Heart left ventricle (tissue), 16 donors: ENCODE results near the gene RAB5IF. TPM values are rescaled to one million over a fixed set of nuclear protein-coding genes. Genes with fewer than 3 reads are reported as not detected.
A peak's percentile ranks its signal among the peaks of the same experiment; 100 is the strongest.

Experiments
- ATAC-seq, 4 donors: fragments of 200-7000 bp; cut with Tn5 transposase; one replicate each; pipeline ENCODE4 v1.9.1; 2020 to 2022; ENCODE audit warnings: moderate library complexity in 4 of 4, mild to moderate bottlenecking in 3 of 4, moderate number of reproducible peaks in 1 of 4
- DNase-seq, 5 donors: peaks; one replicate each; pipeline ENCODE4 v3.0.0-alpha.2; 2020
- H3K27ac ChIP-seq, 12 donors: fragments of 200-600 bp; sonication (generic) in 4 of 12; one replicate each; pipeline versions ENCODE4 v1.5.0 to v1.8.0; 2016 to 2022; ENCODE audit warnings: mild to moderate bottlenecking in 2 of 12
- H3K27me3 ChIP-seq, 9 donors: fragments of 200-600 bp; sonication (generic) in 2 of 9; one replicate each; pipeline versions ENCODE4 v1.5.1 to v1.8.0; 2016 to 2022; ENCODE audit warnings: mild to moderate bottlenecking in 3 of 9
- H3K36me3 ChIP-seq, 9 donors: fragments of 200-600 bp; sonication (generic) in 2 of 9; one replicate each; pipeline versions ENCODE4 v1.5.0 to v1.8.0; 2018 to 2022; ENCODE audit warnings: mild to moderate bottlenecking in 2 of 9
- H3K4me1 ChIP-seq, 12 donors: fragments of 200-600 bp; sonication (generic) in 4 of 12; one replicate each; pipeline versions ENCODE4 v1.5.0 to v1.8.0; 2016 to 2022; ENCODE audit warnings: mild to moderate bottlenecking in 3 of 12
- H3K4me3 ChIP-seq, 12 donors: fragments of 200-600 bp; sonication (generic) in 4 of 12; one replicate each; pipeline versions ENCODE4 v1.5.0 to v1.8.0; 2017 to 2022; ENCODE audit warnings: mild to moderate bottlenecking in 9 of 12, moderate library complexity in 4 of 12
- H3K9me3 ChIP-seq, 12 donors: fragments of 200-600 bp; sonication (generic) in 4 of 12; one replicate each; pipeline versions ENCODE4 v1.5.0 to v1.8.0; 2016 to 2022; ENCODE audit warnings: mild to moderate bottlenecking in 1 of 12
- POLR2A ChIP-seq, 2 donors: fragments of 450-650 bp; IDR thresholded peaks; one replicate each; pipeline ENCODE4 v1.6.1; 2017; ENCODE audit warnings: antibody characterized with exemption in 2 of 2, mild to moderate bottlenecking in 2 of 2, moderate library complexity in 2 of 2
- WGBS, 4 donors: extraction: QIAGEN DNeasy Blood & Tissue Kit in 2 of 4; methylation state at CpG; one replicate each; pipeline versions ENCODE4 v1.1.5 to v1.1.7; 2013 to 2018; 5-methylcytosine and 5-hydroxymethylcytosine counted together
- intact Hi-C, 10 donors: fragments of 100-400 bp; cut with DNase I; formaldehyde crosslinking; loops; one replicate each; pipeline versions ENCODE4 v1.11.1 to v1.14.2; 2022
- polyA plus RNA-seq, 2 donors: library from polyadenylated mRNA; stranded (reverse); fragments of 200-250 nt; gene quantifications; one replicate each; pipeline ENCODE4 v1.2.3, GENCODE V29; 2013
- total RNA-seq, 9 donors: library from RNA; depleted of rRNA in 2 of 9; stranded (reverse); fragments of >200 nt in 2 of 9; fragmentation: NEBNext Ultra II Directional in 3 of 9; extraction: Animal tissue kit (Norgen Biotek cat#: 25700) in 3 of 9; gene quantifications; one replicate each; pipeline versions ENCODE4 v1.1.0 to v1.2.4, GENCODE V29; 2016 to 2023
- TF ChIP-seq, protein P1 (sequence below), 12 donors: fragments of 200-600 bp; sonication (generic) in 4 of 12; IDR thresholded peaks; one replicate each; pipeline versions ENCODE4 v1.5.0 to v1.8.0; 2018 to 2022; ENCODE audit warnings: antibody characterized with exemption in 12 of 12, mild to moderate bottlenecking in 5 of 12
- donor health status: ischemic (EF 13 %, LVEDD 7.1; RV severe dilation, severe dysfunction).
- donor health status: healthy with polysubstance abuse.
- donor health status: DM: no; HTN: yes; CAD: no.
- donor health status: DM: no; HTN: no; CAD: no.
- donor health status: ischemic (EF 25% LVEDD 6.9; RV normal size, moderate dysfunction).
- donor health status: ischemic (EF 25% LVEDD 5.7; RV mildly dilated, moderate dysfunction).
- donor health status: healthy.
- donor health status: DM: yes; HTN: yes; CAD: no.
- donor health status: ischemic (EF 35%, LVEDD 5.7; RV mildly dilated, moderate dysfunction).
- donor health status: nonischemic (EF 11% LVEDD 7.7; RV severe dilation, severe dysfunction).
- donor health status: DM: yes; HTN: yes; CAD: no.
- donor health status: PGD.
- donor health status: ischemic (EF 29% LVEDD 5.4; RV normal size, mild dysfunction).
- donor health status: nonischemic (EF 23%, LVEDD 6.1; RV moderate dilation, normal function).

Gene RAB5IF
- total and polyA plus RNA-seq, 11 donors: 35.5 to 101 (median 63.1) TPM

DNA sequence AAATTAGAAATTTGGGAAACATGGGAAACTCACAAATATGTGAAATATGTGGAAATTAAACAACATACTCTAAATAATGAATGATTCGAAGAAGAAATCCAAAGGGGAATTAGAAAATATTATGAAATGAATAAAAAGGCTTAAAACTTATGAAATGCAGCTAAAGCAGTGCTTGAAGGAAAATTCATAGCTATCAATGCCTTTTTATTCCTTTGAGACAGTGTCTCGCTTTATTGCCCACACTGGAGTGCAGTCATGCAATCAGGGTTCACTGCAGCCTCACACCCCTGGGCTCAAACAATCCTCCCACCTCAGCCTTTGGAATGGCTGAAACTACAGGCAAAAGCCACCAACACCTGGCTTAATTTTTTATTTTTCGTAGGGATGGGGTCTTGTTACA, 40.1 kb upstream of the RAB5IF start:
- no peak for TF ChIP-seq POLR2A (IDR thresholded peaks at IDR 0.05)
- TF ChIP-seq, protein P1, sequence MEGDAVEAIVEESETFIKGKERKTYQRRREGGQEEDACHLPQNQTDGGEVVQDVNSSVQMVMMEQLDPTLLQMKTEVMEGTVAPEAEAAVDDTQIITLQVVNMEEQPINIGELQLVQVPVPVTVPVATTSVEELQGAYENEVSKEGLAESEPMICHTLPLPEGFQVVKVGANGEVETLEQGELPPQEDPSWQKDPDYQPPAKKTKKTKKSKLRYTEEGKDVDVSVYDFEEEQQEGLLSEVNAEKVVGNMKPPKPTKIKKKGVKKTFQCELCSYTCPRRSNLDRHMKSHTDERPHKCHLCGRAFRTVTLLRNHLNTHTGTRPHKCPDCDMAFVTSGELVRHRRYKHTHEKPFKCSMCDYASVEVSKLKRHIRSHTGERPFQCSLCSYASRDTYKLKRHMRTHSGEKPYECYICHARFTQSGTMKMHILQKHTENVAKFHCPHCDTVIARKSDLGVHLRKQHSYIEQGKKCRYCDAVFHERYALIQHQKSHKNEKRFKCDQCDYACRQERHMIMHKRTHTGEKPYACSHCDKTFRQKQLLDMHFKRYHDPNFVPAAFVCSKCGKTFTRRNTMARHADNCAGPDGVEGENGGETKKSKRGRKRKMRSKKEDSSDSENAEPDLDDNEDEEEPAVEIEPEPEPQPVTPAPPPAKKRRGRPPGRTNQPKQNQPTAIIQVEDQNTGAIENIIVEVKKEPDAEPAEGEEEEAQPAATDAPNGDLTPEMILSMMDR (IDR thresholded peaks at IDR 0.05): no peak
- ATAC-seq: no peak
- H3K9me3 ChIP-seq: peaks cover 0 to 12% (median 5%) of the 10 kb centered on the region in 12 donors
- no peak for DNase-seq
- intact Hi-C loops: no loop called here
- WGBS, 4 donors: 92 to 95% (median 94%) methylated on average over 3 of the region's 3 CpGs
- no peak overlapping the region for H3K4me3 ChIP-seq
- H3K36me3 ChIP-seq: no peaks in the 10 kb centered on the region
- no peaks in the 10 kb centered on the region for H3K27me3 ChIP-seq
- H3K4me1 ChIP-seq: no peaks in the 10 kb centered on the region
- no peak overlapping the region for H3K27ac ChIP-seq

- no peak for ATAC-seq
- peaks cover 0 to 11% (median 5%) of the 10 kb centered on the region in 12 donors for H3K9me3 ChIP-seq
- TF ChIP-seq, protein P1 (IDR thresholded peaks at IDR 0.05): no peak
- TF ChIP-seq POLR2A (IDR thresholded peaks at IDR 0.05): no peak
- H3K4me1 ChIP-seq: peaks cover 0 to 25% (median 11%) of the 10 kb centered on the region in 12 donors
- H3K4me3 ChIP-seq: no peak overlapping the region
- intact Hi-C loops: loop anchor here in 1 of 10 donors (5.0 kb wide), 1 partner anchor 37 kb away; the partner anchor contains the start of gene RAB5IF
- H3K27me3 ChIP-seq: no peaks in the 10 kb centered on the region
- 70 to 82% (median 79%) methylated on average over 7 of the region's 7 CpGs for WGBS, 4 donors
- H3K36me3 ChIP-seq: no peaks in the 10 kb centered on the region
- DNase-seq: no peak
- H3K27ac ChIP-seq: no peak overlapping the region
These were observed 35.6 kb upstream of the RAB5IF start for GRCh38 chr20:36569847-36570429.

DNA sequence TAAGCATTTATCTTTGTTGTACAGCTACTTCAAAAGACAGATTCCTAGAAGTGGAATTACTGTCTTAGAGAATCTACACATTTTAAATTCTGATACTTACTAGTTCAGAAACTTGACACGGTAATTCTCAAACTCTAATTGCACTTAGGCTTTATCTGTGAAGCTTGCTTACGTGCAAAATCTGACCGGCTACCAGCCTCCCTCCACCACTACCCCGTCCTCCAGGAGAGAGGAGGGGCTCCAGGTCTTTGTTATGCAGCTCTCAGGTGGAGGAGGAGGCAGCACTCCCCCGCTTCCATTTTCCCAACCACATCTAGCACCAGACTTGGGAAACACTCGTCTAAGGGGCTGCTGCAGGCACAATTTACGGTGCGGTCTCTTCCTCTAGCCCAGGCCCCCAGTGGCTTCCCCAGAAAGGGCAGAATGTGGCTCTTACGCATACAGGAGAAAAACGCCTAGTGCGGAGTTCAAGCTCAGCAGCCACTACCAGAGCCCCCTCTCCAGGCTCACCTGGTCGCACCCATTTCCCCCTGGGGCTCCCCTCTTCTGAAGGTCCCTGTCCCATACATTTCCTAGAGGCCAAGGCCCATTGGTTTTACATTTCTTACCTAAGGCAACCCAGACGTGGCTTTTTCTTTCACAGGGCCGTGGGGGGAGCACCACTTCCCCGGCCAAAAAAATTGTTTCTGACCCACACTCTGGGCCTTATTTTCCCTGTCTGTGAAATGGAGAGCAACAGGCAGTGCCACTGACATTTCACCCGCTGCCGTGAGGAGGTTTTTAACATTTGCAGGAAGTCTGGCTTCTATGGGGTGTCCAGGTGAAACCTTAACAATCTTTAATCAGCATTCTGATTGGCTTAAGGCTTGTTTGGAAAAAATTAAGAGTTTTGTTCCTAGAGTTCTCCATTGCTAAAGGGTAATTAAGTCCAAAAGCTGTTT, 33.7 kb upstream of the RAB5IF start:
- no peak for ATAC-seq
- intact Hi-C loops: loop anchor here in 1 of 10 donors (5.0 kb wide), 1 partner anchor 35 kb away; the partner anchor contains the start of gene RAB5IF
- WGBS, 4 donors: 62 to 68% (median 64%) methylated on average over 17 of the region's 17 CpGs
- Histone ChIP-seq H3K36me3 (no peaks in the 10 kb centered on the region), H3K27ac (peak overlapping the region; percentile 75 to 93 (median 89)), H3K27me3 (no peaks in the 10 kb centered on the region), H3K4me3 (no peak overlapping the region), H3K4me1 (peaks cover 0 to 38% (median 25%) of the 10 kb centered on the region in 12 donors), H3K9me3 (no peaks in the 10 kb centered on the region)
- no peak for TF ChIP-seq POLR2A (IDR thresholded peaks at IDR 0.05)
- TF ChIP-seq, protein P1 (IDR thresholded peaks at IDR 0.05): no peak
- DNase-seq: no peak

DNA sequence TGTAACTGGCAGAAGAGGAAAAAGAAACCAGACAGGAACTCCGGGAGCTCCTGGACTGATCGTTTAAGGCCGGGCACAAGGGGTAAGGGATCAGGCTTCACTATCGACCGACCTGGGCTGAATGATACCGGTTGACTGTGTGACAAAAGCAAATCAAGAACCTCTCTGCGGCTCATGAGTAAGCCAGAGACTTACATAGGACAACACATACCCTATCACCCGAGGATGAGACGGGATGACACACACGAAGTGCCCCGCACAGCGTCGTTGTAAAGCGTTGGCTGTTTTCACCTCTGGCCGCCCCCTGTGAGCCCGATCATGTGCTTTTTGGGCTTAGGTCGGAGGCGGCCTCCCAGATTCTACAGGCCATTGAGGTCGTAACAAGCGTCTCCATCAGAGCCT, 32.9 kb upstream of the RAB5IF start:
- no peaks in the 10 kb centered on the region for H3K36me3 ChIP-seq
- peak overlapping the region; percentile 75 to 93 (median 89) for H3K27ac ChIP-seq
- H3K9me3 ChIP-seq: no peaks in the 10 kb centered on the region
- ATAC-seq: peak in 2 of 4 donors; percentile 1 to 14
- DNase-seq: peak in 1 of 5 donors; percentile 51
- peaks cover 0 to 38% (median 25%) of the 10 kb centered on the region in 12 donors for H3K4me1 ChIP-seq
- intact Hi-C loops: loop anchor here in 1 of 10 donors (5.0 kb wide), 1 partner anchor 35 kb away; the partner anchor contains the start of gene RAB5IF
- no peak for TF ChIP-seq POLR2A (IDR thresholded peaks at IDR 0.05)
- TF ChIP-seq, protein P1 (IDR thresholded peaks at IDR 0.05): no peak
- H3K27me3 ChIP-seq: no peaks in the 10 kb centered on the region
- WGBS, 4 donors: 15 to 27% (median 20%) methylated on average over 11 to 20 of the region's 20 CpGs
- peak overlapping the region; percentile 63 to 96 (median 82) for H3K4me3 ChIP-seq
